ENCODE data around the gene GJD4. TPM values are rescaled to one million over a fixed set of nuclear protein-coding genes. Genes with fewer than 3 reads are reported as not detected.
A peak's percentile ranks its signal among the peaks of the same experiment; 100 is the strongest.

Gene GJD4
- total RNA-seq, 1 donor from 2014 or later = not detected

GRCh38 chr10:35562427-35562826 lies 42.7 kb upstream of the GJD4 start:
- H3K36me3 ChIP-seq (ENCODE audit: control insufficient read depth, insufficient read depth, low read length) = peaks cover 5% of the 10 kb centered on the region
- H3K4me3 ChIP-seq (ENCODE audit: low read depth, low read length) = no peak overlapping the region
- H3K27me3 ChIP-seq (ENCODE audit: control insufficient read depth, insufficient read depth, low read length) = no peaks in the 10 kb centered on the region
- no peak for FAIRE-seq
- DNase-seq (ENCODE audit: low read depth) = no peak
- TF ChIP-seq, protein P1, sequence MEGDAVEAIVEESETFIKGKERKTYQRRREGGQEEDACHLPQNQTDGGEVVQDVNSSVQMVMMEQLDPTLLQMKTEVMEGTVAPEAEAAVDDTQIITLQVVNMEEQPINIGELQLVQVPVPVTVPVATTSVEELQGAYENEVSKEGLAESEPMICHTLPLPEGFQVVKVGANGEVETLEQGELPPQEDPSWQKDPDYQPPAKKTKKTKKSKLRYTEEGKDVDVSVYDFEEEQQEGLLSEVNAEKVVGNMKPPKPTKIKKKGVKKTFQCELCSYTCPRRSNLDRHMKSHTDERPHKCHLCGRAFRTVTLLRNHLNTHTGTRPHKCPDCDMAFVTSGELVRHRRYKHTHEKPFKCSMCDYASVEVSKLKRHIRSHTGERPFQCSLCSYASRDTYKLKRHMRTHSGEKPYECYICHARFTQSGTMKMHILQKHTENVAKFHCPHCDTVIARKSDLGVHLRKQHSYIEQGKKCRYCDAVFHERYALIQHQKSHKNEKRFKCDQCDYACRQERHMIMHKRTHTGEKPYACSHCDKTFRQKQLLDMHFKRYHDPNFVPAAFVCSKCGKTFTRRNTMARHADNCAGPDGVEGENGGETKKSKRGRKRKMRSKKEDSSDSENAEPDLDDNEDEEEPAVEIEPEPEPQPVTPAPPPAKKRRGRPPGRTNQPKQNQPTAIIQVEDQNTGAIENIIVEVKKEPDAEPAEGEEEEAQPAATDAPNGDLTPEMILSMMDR (IDR thresholded peaks at IDR 0.05; ENCODE audit: insufficient read depth, low read length, severe bottlenecking) = no peak

- peak; percentile 52 for FAIRE-seq
- TF ChIP-seq, protein P1 (IDR thresholded peaks at IDR 0.05; ENCODE audit: insufficient read depth, low read length, severe bottlenecking) = peak; percentile 98
- peak; percentile 65 for DNase-seq (ENCODE audit: low read depth)
- Histone ChIP-seq H3K4me3 (ENCODE audit: low read depth, low read length) (no peak overlapping the region), H3K27me3 (ENCODE audit: control insufficient read depth, insufficient read depth, low read length) (no peaks in the 10 kb centered on the region), H3K36me3 (ENCODE audit: control insufficient read depth, insufficient read depth, low read length) (peaks cover 5% of the 10 kb centered on the region)
Observed at GRCh38 chr10:35563261-35563891, 41.8 kb upstream of the GJD4 start.

DNA sequence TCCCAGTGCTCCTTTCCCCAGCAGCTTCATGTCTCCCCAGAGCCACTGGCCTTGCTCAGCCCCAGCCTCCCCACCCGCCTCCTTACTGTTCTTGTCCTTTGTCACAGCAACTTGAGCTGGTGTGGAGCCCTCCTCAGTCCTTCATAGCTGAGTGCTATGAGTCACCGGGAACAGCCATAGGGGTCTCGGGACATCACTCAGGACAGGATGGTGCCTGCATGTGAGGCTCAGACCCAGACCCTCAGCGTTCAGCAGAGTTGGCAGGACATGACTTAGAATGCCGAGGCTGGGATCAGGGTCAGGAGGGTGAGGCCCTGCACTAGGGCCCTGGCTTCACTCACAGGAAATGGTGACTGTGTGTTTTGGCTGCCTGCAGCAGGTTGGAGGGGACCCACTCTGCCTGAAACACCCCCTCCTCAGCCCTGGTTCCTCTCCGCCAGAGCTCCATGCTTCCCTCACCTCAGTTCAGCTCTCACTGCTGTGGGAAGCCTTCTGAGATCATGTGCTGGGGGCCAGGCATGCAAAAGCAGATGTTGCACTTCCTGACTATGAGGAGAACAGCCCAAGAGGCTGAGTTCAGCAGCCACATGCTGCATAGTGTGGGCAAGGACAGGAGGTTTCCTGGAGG lies 40.7 kb upstream of the GJD4 start:
- TF ChIP-seq, protein P1 (IDR thresholded peaks at IDR 0.05; ENCODE audit: insufficient read depth, low read length, severe bottlenecking) = no peak
- H3K36me3 ChIP-seq (ENCODE audit: control insufficient read depth, insufficient read depth, low read length) = peaks cover 10% of the 10 kb centered on the region
- FAIRE-seq (peak; percentile 81), DNase-seq (ENCODE audit: low read depth) (no peak)
- H3K4me3 ChIP-seq (ENCODE audit: low read depth, low read length) = no peak overlapping the region
- H3K27me3 ChIP-seq (ENCODE audit: control insufficient read depth, insufficient read depth, low read length) = no peaks in the 10 kb centered on the region

GRCh38 chr10:35565602-35566081 lies 39.5 kb upstream of the GJD4 start:
- DNase-seq (ENCODE audit: low read depth) = no peak
- no peak for FAIRE-seq

DNA sequence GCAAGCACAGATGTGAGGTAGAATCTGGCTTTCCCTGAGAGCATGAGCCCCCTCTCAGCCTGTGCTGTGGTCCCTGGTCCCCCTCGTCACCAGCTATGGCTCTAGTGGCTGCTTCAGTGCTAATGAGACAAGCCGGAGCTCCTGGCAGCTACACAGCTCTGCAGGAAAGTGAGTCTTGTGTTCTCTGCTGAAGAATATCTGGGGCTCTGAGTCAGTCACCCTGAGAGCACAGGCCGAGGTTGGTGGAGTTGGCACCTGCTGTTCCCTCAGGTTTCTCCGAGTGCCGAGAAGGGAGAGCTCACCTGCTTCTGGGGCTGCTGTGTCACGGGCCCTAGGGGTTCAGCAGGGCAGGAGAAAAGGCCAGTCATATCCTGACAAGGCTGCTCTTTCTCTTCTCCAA lies 37.2 kb upstream of the GJD4 start:
- H3K36me3 ChIP-seq (ENCODE audit: control insufficient read depth, insufficient read depth, low read length) = peaks cover 8% of the 10 kb centered on the region
- no peak for DNase-seq (ENCODE audit: low read depth)
- H3K4me3 ChIP-seq (ENCODE audit: low read depth, low read length) = no peak overlapping the region
- no peak for FAIRE-seq
- TF ChIP-seq, protein P1 (IDR thresholded peaks at IDR 0.05; ENCODE audit: insufficient read depth, low read length, severe bottlenecking) = no peak
- H3K27me3 ChIP-seq (ENCODE audit: control insufficient read depth, insufficient read depth, low read length) = no peaks in the 10 kb centered on the region

More at GRCh38 chr10:35565602-35566081, 39.5 kb upstream of the GJD4 start:
- Histone ChIP-seq H3K36me3 (ENCODE audit: control insufficient read depth, insufficient read depth, low read length) (peaks cover 8% of the 10 kb centered on the region), H3K27me3 (ENCODE audit: control insufficient read depth, insufficient read depth, low read length) (no peaks in the 10 kb centered on the region), H3K4me3 (ENCODE audit: low read depth, low read length) (no peak overlapping the region)
- TF ChIP-seq, protein P1 (IDR thresholded peaks at IDR 0.05; ENCODE audit: insufficient read depth, low read length, severe bottlenecking) = no peak

Data from bronchial epithelial cell (primary cell).